CD4-positive, alpha-beta T cell treated with Interleukin-4 for 4 hours (primary cell): ENCODE results near the gene ZMIZ1.

Experiments used
- DNase-seq: peaks from one replicate; pipeline ENCODE4 v3.0.0-alpha.2; 2020

The ZMIZ1 gene

GRCh38 chr10:79140855-79141254, 72.1 kb downstream of the ZMIZ1 start:
- no peak for DNase-seq

- no peak for DNase-seq
Observed at GRCh38 chr10:79142064-79142491, 73.3 kb downstream of the ZMIZ1 start.

- no peak for DNase-seq
Observed at GRCh38 chr10:79142522-79143309, 74.0 kb downstream of the ZMIZ1 start.

GRCh38 chr10:79143879-79144278, 75.1 kb downstream of the ZMIZ1 start:
- no peak for DNase-seq

GRCh38 chr10:79144351-79145173, 75.8 kb downstream of the ZMIZ1 start:
- no peak for DNase-seq

GRCh38 chr10:79145174-79145483, 76.4 kb downstream of the ZMIZ1 start:
- DNase-seq, result no peak

GRCh38 chr10:79145517-79146470, 77.0 kb downstream of the ZMIZ1 start:
- DNase-seq, result no peak

- no peak for DNase-seq
Observed at GRCh38 chr10:79146611-79147130, 77.9 kb downstream of the ZMIZ1 start.

- DNase-seq, result no peak
Observed at GRCh38 chr10:79147306-79147705, 78.5 kb downstream of the ZMIZ1 start.

GRCh38 chr10:79147796-79148451, 79.2 kb downstream of the ZMIZ1 start:
- no peak for DNase-seq

- no peak for DNase-seq
Observed at GRCh38 chr10:79148452-79149344, 79.9 kb downstream of the ZMIZ1 start.

GRCh38 chr10:79149345-79149661, 80.5 kb downstream of the ZMIZ1 start:
- no peak for DNase-seq

- peak; percentile 28 for DNase-seq
Observed at GRCh38 chr10:79149662-79150443, 81.1 kb downstream of the ZMIZ1 start.

- no peak for DNase-seq
Observed at GRCh38 chr10:79150444-79150754, 81.6 kb downstream of the ZMIZ1 start.

GRCh38 chr10:79152423-79152817, 83.7 kb downstream of the ZMIZ1 start:
- no peak for DNase-seq

GRCh38 chr10:79153745-79154144, 85.0 kb downstream of the ZMIZ1 start:
- DNase-seq, result no peak

- no peak for DNase-seq
Observed at GRCh38 chr10:79155301-79156081, 86.7 kb downstream of the ZMIZ1 start.

GRCh38 chr10:79156334-79157274, 87.8 kb downstream of the ZMIZ1 start:
- DNase-seq, result no peak

GRCh38 chr10:79158004-79158340, 89.2 kb downstream of the ZMIZ1 start:
- DNase-seq, result no peak
